GM12872 (cell line): ENCODE data around the gene WFIKKN2.

Experiments used
- TF ChIP-seq, protein P1 (sequence below): IDR thresholded peaks from 3 replicates; pipeline ENCODE4 v1.5.1; 2011; ENCODE audit warnings: low read depth, mild to moderate bottlenecking, low read length, moderate library complexity; ENCODE audit not compliant: insufficient read depth

Gene WFIKKN2

DNA sequence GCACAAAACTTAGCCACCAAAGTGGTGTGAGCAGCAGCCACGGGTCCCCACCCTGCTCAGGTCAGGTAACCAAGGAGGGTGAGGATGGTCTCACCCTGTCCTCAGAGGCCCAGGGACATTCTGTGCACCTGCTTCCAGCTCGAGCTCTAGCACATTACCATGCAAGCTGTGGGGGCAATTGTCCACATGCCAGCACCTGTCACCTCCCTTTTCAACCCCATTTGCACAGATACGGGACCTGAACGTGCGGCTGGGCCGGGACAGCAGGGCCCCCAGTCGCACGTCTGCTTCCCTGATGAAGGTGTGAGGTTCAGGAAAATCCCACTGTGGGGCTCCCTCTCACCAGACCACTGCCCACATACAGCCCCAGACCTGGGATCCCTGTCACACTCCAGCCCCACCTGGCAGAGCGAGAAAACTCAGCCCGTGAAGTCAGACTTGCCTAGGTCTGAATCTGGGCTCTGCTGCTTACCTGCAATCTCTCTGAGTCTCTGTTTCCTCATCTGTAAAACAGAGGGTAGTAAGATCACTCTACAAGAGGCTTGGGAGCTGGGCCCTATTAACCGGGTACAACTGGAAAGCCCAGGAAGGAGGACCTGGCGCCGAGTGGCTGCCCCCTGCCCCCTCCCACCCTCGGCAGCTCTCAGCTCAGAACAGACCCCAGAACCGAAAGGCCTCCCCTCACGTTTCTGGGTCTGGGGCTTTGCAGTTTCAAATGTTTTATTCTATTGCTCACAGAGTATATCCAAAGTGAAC is 7.9 kb downstream of the WFIKKN2 start:
- TF ChIP-seq, protein P1, sequence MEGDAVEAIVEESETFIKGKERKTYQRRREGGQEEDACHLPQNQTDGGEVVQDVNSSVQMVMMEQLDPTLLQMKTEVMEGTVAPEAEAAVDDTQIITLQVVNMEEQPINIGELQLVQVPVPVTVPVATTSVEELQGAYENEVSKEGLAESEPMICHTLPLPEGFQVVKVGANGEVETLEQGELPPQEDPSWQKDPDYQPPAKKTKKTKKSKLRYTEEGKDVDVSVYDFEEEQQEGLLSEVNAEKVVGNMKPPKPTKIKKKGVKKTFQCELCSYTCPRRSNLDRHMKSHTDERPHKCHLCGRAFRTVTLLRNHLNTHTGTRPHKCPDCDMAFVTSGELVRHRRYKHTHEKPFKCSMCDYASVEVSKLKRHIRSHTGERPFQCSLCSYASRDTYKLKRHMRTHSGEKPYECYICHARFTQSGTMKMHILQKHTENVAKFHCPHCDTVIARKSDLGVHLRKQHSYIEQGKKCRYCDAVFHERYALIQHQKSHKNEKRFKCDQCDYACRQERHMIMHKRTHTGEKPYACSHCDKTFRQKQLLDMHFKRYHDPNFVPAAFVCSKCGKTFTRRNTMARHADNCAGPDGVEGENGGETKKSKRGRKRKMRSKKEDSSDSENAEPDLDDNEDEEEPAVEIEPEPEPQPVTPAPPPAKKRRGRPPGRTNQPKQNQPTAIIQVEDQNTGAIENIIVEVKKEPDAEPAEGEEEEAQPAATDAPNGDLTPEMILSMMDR: no peak

DNA sequence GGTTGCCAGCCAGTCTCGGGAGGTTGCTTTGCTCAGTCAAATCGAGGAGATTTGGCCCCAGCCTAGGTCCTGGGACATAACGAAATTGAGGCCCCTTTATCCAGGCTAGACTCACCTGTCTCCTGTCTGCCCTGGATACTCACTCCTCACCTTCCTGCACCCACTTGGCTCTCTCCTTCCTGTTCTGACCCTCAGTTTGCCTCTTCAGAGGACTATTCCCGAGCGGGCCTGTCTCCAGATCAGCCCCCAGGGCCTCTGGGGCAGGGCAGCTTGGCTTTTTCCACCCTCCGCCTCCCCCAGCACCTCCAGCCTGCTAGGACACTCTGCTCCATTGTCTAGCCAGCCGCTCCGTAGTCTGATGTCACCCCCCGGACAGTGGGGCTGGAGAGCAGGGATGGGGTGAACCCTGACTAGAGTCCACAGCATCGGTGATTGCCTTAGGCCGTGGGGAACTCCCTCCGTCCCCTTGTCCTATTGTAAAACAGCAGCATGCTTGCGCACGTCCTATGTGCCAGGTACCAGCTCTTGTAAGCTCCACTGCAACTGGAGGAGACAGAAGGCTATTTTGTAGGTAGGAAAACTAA is 8.8 kb downstream of the WFIKKN2 start:
- TF ChIP-seq, protein P1: no peak

DNA sequence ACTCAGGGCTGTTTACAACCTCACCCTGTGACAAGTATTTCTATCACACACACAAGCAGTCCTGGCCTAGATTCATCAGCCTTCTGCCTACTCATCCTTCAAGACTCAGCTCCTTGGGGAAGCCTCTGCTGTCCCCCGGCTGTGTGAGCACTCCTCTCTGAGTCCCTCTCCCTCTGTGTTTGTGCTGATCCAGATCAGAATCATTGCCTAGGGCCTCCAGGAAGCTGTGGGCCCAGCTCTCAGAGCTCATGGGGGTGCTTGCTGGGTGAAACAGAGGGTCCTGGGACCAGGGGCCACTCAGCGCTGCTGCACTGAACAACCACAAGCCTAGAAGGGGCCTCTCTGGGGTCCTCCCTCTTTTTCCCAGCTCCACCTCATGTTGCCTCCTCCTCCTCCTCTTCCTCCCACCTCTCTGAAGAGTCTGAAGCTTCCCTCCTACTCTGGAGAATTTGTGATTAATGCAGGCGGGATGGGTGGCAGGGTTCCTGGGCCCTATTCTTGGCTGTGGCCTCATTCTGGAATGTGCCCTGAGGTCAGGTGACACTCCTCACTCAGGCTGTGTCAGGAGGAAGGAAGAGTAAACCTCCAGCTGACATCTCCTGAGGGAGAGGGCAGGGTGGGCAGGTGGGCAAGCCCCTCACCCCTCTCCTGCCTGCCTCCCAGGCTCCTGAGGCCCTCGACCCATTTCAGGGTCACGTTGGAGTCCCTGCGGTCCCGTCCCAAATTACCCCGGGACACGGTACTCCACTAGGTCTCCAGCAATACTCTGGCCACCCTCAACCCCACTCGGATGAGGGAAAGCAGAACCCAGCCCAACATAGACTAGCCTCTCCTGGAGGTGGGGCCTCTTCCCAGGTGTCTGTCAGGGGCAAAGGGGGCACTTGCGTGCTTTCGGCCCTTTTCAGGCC is 10.1 kb downstream of the WFIKKN2 start:
- TF ChIP-seq, protein P1: no peak

DNA sequence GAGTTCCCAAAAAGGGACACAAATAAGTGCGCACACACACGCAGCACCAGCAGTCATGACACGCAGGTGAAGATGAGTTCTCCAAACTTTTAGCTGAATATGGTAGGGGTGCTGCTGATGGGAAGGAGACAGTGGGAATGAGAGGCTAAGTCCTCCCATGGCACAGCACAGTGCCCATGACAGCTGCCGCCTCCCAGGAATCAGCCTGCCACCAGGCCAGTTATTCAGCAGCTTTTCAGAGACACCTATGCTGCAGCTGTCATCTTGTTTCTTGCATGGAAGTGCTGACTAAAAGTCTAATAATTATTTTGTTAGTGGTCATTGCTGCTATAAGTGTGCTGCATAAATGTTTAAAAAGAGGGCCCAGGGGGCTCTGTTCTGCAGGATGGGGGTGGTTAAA is 12.2 kb downstream of the WFIKKN2 start:
- TF ChIP-seq, protein P1: no peak

DNA sequence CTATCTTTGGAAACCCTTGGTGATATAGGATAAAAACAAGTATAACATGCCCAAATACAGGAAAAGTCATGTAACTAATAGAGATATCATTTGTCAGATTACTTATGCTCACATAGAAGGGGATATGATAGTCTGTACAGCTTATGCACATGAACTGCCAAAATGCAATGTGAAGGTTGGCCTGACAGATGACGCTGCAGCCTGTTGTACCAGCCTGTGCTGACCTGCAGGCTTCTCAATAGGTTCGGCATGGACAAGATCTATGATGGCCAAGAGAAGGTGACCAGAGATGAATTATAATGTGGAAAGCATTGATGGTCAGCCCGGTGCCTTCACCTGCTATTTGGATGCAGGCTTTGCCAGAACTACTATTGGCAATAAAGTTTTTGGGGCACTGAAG is 12.7 kb downstream of the WFIKKN2 start:
- TF ChIP-seq, protein P1: no peak

DNA sequence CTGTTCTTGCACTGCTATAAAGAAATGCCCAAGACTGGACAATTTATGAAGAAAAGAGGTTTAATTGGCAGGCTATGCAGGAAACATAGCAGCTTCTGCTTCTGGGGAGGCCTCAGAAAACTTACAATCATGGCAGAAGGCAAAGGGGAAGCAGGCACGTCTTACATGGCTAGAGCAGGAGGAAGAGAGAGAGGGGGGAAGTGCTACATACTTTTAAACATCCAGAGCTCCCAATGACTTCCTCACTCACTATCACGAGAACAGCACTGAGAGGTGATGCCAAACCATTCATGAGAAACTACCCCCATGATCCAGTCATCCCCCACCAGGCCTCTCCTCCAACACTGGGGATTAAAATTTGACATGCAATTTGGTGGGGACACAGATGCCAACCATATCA is 13.3 kb downstream of the WFIKKN2 start:
- TF ChIP-seq, protein P1: no peak

DNA sequence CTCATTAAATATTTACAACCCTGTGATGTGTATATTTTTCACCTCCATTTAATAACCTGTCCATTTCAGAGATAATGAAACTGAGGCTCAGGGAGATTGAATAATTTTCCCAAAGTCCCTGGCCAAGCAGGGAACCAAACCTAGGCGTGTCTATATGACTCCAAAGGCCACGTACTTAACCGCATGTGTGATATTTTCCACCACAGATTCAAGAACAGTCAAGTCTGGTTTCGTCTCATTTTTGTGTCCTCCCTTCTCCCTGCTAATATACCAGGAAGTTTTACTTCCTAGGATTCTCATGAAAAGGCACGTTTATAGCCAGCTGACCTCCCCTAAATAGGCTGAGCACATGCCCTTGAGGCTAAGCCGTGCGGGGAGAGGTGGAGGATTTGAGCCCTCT is 15.3 kb downstream of the WFIKKN2 start:
- TF ChIP-seq, protein P1: no peak
